GM19099 (cell line): ENCODE results near the gene USPL1.

Source experiments
- POLR2A ChIP-seq: IDR thresholded peaks from 3 replicates; pipeline ENCODE4 v1.6.1; 2011; ENCODE audit warnings: low read depth; ENCODE audit not compliant: insufficient read length; ENCODE audit errors: extremely low read depth

The USPL1 gene

GRCh38 chr13:30608364-30608763, 9.4 kb upstream of the USPL1 start:
- TF ChIP-seq POLR2A: no peak

GRCh38 chr13:30610311-30610710, 7.4 kb upstream of the USPL1 start:
- TF ChIP-seq POLR2A: no peak

- TF ChIP-seq POLR2A: no peak
These were observed 2.2 kb upstream of the USPL1 start for GRCh38 chr13:30615481-30615865.

DNA sequence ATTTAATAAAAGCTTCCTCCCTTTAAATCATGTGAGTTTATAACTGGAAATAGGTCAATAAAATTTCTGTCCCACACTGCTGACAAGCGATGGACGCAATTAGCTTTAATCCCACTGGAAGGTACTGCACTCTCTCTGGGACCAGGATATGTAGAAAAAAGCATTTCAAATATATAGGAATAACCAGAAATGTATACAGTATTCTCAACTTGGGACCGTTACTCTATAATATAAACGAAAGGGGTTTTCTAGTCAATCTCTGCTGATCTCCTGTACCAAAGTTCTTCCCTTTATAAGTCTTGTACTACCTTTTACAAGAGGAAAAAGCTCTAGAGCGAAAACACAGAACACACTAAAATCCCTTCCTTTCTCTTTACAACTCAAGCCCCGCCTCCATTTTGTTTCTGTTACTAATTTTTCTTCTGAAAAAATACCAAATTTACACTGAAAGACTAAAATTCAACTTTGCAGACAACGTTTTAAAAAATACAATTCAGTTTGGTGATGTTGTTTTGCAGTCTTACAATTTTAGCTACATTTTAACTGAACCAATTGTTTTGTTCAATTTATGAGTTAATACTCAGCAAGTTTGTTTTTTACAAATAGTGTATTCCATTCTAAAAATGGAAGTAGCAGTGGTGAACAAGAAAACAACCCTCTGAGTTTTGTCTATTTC, 1.7 kb upstream of the USPL1 start:
- TF ChIP-seq POLR2A: no peak

DNA sequence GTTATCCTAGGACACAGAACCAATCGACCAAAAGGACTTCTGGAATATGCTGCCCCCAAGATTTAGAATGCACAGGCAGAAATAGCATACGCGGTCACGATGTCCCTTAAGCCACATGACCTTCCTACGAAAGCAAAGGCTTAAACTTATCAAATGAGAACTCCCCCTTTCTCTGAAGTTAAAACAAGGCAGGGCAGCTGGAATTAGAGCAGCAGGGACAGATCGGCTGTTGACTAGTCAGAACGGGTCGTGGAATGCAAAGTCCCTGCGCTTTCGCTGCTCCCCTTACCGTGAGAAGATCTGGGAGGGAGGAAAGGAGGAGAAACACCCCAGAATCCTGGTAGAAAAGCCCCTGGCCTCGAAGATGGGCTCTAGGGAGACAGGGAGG, 799 bp upstream of the USPL1 start:
- no peak for TF ChIP-seq POLR2A

- TF ChIP-seq POLR2A: no peak
These were observed 638 bp downstream of the USPL1 start for GRCh38 chr13:30618186-30618929.

DNA sequence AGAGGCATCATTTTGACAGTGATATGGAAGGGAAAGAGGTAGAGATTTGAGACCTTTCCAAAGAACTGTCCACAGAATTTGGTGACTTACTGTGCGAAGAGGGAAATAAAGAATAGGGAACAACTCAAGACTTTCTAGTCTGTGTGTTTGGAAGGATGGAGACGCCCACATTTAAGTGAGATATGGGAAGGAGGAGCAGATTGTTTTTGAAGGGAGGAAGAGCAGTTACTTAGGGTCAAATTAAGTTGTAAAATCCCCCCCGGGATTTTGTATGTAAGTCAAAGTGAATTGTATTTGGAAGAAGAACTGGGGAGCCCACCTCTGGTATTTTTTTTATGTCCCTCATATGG, 1.2 kb downstream of the USPL1 start:
- TF ChIP-seq POLR2A: no peak

DNA sequence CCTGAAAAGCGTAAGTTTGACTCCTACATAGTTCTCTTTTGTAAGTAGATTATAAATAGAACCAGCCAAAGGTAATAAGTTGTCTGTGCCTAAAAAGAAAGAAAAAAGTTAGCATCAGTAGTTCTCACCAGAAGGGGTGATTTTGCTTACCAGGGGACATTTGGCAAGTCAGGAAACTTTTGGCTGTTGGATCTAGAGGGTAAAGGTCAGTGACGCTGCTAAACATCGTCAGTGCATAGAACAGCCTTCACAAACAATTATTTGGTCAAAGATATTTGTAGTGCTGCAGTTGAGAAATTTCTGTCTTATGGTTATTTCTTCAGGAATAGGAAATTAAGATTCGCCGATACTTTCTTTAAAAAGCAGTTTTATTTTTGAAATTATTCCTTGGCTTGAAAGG, 2.0 kb downstream of the USPL1 start:
- TF ChIP-seq POLR2A: no peak

- no peak for TF ChIP-seq POLR2A
These were observed 3.2 kb downstream of the USPL1 start for GRCh38 chr13:30620941-30621340.

- TF ChIP-seq POLR2A: no peak
These were observed 4.8 kb downstream of the USPL1 start for GRCh38 chr13:30622551-30622950.

DNA sequence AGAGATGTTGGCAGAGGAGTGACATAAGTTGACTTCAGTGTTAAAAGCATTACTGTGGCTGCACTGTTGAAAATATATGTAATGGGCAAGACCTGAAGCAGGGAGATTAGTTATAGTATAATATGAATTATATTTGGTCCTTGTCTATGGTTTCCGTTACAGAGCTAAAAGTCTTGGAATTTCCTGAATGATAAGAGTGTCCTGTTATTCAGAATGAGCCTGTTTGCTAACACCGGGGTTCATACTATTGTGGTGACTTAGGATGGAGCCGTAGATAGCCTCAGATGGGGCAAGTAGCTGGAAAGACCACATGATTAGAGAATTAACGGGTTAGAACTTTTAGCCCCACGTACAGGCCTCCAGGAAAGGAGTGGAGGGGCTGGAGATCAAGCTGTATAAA, 5.7 kb downstream of the USPL1 start:
- no peak for TF ChIP-seq POLR2A

DNA sequence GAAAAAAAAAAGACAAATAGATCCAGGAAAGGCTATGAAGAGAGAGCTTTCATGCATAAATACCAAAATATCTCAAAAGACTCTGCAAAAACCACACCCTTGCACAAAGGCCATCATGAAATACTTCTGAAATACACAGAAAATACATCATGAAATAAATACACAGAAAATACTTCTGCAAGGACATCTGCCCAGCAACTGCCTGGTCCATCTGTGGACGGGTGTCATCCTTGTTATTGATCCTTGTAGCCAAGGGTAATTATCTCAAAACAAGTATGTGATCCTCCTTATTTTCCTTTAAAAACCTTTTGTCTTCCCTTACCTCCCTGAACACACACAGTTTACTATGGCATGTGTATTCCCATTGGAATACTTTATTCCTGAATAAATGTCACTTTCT, 6.9 kb downstream of the USPL1 start:
- no peak for TF ChIP-seq POLR2A

DNA sequence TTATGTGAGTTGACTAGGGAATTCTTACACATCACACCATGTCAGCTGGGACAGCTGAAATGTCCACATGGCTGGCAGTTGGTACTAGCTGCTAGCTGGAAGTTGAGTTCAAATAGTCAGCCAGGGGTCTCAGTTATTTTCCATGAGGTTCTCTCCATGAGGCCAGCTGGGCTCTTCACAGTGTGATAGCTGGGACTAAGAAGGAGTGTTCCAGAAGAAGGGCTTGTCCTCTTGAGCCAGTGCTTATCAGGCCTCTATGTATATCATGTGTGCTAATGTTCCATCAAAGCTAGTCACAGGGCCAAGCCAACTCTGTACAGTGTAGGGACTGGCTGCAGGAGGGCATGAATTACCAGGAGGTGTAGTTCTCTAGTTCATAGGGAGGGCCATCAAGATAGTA, 11.8 kb downstream of the USPL1 start:
- TF ChIP-seq POLR2A: no peak

GRCh38 chr13:30633861-30634260, 16.1 kb downstream of the USPL1 start:
- TF ChIP-seq POLR2A: no peak

GRCh38 chr13:30634838-30635237, 17.1 kb downstream of the USPL1 start:
- TF ChIP-seq POLR2A: no peak

GRCh38 chr13:30638301-30638700, 20.6 kb downstream of the USPL1 start:
- no peak for TF ChIP-seq POLR2A

DNA sequence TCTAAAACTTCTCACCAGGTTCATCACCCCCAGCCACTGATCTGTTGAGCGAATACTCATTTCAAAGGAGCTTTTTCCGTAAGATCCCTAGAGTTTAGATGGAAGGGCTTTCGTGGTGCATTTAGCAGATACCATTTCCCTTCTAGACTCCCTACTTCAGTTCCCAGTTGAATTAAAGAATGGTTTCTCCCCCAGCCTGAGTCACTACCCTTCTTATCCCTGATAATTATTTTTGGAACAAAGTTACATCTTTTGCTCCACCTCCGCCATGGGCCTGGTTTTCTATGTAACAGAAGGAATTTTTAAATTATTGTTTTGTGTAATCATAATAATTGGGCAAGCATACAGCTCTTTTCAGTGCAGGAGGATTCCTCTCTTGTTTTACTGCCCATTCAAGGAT, 22.0 kb downstream of the USPL1 start:
- TF ChIP-seq POLR2A: no peak
